CD14-positive monocyte (primary cell): ENCODE measurements around the gene CFAP61. TPM values are rescaled to one million over a fixed set of nuclear protein-coding genes. Genes with fewer than 3 reads are reported as not detected.

Source experiments
- DNase-seq, 3 donors: peaks; one replicate each; pipeline ENCODE4 v3.0.0-alpha.2; 2011 to 2022
- H2AFZ ChIP-seq: 2 replicates; pipeline ENCODE4 v1.6.0; 2012; ENCODE audit warnings: mild to moderate bottlenecking, low read depth, low read length, inconsistent platforms; ENCODE audit not compliant: insufficient read depth, poor library complexity, severe bottlenecking
- H3K27ac ChIP-seq, 2 donors: 1 replicate in 1 of 2; 2 replicates in 1 of 2; pipeline ENCODE4 v1.5.1; 2012 to 2013; ENCODE audit warnings: low read length in 2 of 2, control low read depth in 1 of 2, inconsistent platforms in 1 of 2, low read depth in 1 of 2, mild to moderate bottlenecking in 1 of 2
- H3K27me3 ChIP-seq, 2 donors: one replicate each; pipeline versions ENCODE4 v1.6.0 to v1.6.1; 2011 to 2013; ENCODE audit warnings: low read length in 2 of 2; ENCODE audit not compliant: control insufficient read depth in 2 of 2, insufficient read depth in 2 of 2
- H3K36me3 ChIP-seq, 2 donors: replicated peaks in 1 of 2; 1 replicate in 1 of 2; 2 replicates in 1 of 2; pipeline versions ENCODE4 v1.5.1 to v1.6.1; 2012 to 2013; ENCODE audit warnings: low read length in 2 of 2, control low read depth in 1 of 2, inconsistent platforms in 1 of 2, mild to moderate bottlenecking in 1 of 2; ENCODE audit not compliant: insufficient read depth in 2 of 2, control insufficient read depth in 1 of 2
- H3K4me1 ChIP-seq, 2 donors: 1 replicate in 1 of 2; 2 replicates in 1 of 2; pipeline versions ENCODE4 v1.5.1 to v1.6.1; 2012 to 2013; ENCODE audit warnings: low read length in 2 of 2, control low read depth in 1 of 2, inconsistent platforms in 1 of 2, mild to moderate bottlenecking in 1 of 2, moderate library complexity in 1 of 2; ENCODE audit not compliant: insufficient read depth in 2 of 2, control insufficient read depth in 1 of 2
- H3K4me2 ChIP-seq: replicated peaks from 2 replicates; pipeline ENCODE3; 2012; ENCODE audit warnings: low read length, moderate library complexity, mild to moderate bottlenecking; ENCODE audit not compliant: poor library complexity, severe bottlenecking; ENCODE audit errors: extremely low read depth
- H3K4me3 ChIP-seq, 3 experiments: fragments of 200-600 bp in 1 of 3; sonication (generic) in 1 of 3; replicated peaks in 1 of 3; 1 replicate in 2 of 3; 2 replicates in 1 of 3; pipeline ENCODE4 v1.5.1; 2011 to 2013; ENCODE audit warnings: low read length in 3 of 3, mild to moderate bottlenecking in 3 of 3, control low read depth in 2 of 3, low read depth in 2 of 3, inconsistent platforms in 1 of 3, moderate library complexity in 1 of 3
- H3K79me2 ChIP-seq: 2 replicates; pipeline ENCODE4 v1.6.0; 2012; ENCODE audit warnings: mild to moderate bottlenecking, control low read depth, inconsistent platforms, low read length, moderate library complexity; ENCODE audit not compliant: insufficient read depth
- H3K9ac ChIP-seq: 2 replicates; pipeline ENCODE4 v1.6.0; 2017; ENCODE audit warnings: low read length, mild to moderate bottlenecking; ENCODE audit not compliant: insufficient read depth, poor library complexity, severe bottlenecking
- H3K9me3 ChIP-seq, 2 donors: replicated peaks in 1 of 2; 1 replicate in 1 of 2; 2 replicates in 1 of 2; pipeline versions ENCODE4 v1.5.1 to v1.6.1; 2012 to 2013; ENCODE audit warnings: low read length in 2 of 2, control low read depth in 1 of 2; ENCODE audit not compliant: control insufficient read depth in 1 of 2, insufficient read depth in 1 of 2
- H4K20me1 ChIP-seq: 2 replicates; pipeline ENCODE4 v1.6.0; 2012; ENCODE audit warnings: mild to moderate bottlenecking, low read length, control low read depth, moderate library complexity; ENCODE audit not compliant: insufficient read depth
- H3K27ac Mint-ChIP-seq, 7 donors: one replicate each; pipeline ENCODE4 v1.8.0; 2020; ENCODE audit warnings: mild to moderate bottlenecking in 7 of 7, mixed read lengths in 7 of 7, moderate library complexity in 6 of 7, inconsistent platforms in 2 of 7
- H3K27me3 Mint-ChIP-seq, 3 donors: one replicate each; pipeline ENCODE4 v1.8.0; 2021 to 2022; ENCODE audit warnings: low read depth in 3 of 3, mild to moderate bottlenecking in 3 of 3, mixed read lengths in 3 of 3, moderate library complexity in 3 of 3, inconsistent platforms in 1 of 3
- H3K36me3 Mint-ChIP-seq, 2 donors: one replicate each; pipeline ENCODE4 v1.8.0; 2020; ENCODE audit warnings: mixed read lengths in 2 of 2, inconsistent platforms in 1 of 2, mild to moderate bottlenecking in 1 of 2
- H3K4me1 Mint-ChIP-seq: one replicate; pipeline ENCODE4 v1.8.0; 2020; ENCODE audit warnings: mild to moderate bottlenecking, mixed read lengths
- H3K4me3 Mint-ChIP-seq, 2 donors: one replicate each; pipeline ENCODE4 v1.8.0; 2020; ENCODE audit warnings: mild to moderate bottlenecking in 2 of 2, mixed read lengths in 2 of 2, moderate library complexity in 1 of 2
- H3K9me3 Mint-ChIP-seq, 7 donors: one replicate each; pipeline ENCODE4 v1.8.0; 2020 to 2022; ENCODE audit warnings: mixed read lengths in 7 of 7, mild to moderate bottlenecking in 6 of 7, moderate library complexity in 6 of 7, inconsistent platforms in 2 of 7
- WGBS: methylation state at CpG from one replicate; pipeline ENCODE4 v1.1.5; 2013; ENCODE audit warnings: missing lambda C conversion rate; ENCODE audit not compliant: insufficient coverage; 5-methylcytosine and 5-hydroxymethylcytosine counted together
- intact Hi-C, 2 donors: fragments of 100-400 bp; cut with micrococcal nuclease; formaldehyde crosslinking; loops; one replicate each; pipeline versions ENCODE4 v1.15.0 to v1.15.1; 2023
- polyA plus RNA-seq, 3 donors: library from polyadenylated mRNA; depleted of rRNA in 1 of 3; unstranded in 2 of 3; stranded (reverse) in 1 of 3; fragments of 300-500 nt in 2 of 3; fragments of >200 nt in 1 of 3; fragmentation: Illumina TruSeq in 2 of 3; gene quantifications; 1 replicate in 2 of 3; 2 replicates in 1 of 3; pipeline ENCODE4 v1.2.3, GENCODE V29; 2012 to 2021
- TF ChIP-seq, protein P1 (sequence below): fragments of 200-600 bp; IDR thresholded peaks from one replicate; pipeline ENCODE4 v1.8.0; 2022; ENCODE audit warnings: antibody characterized with exemption, mild to moderate bottlenecking

Gene CFAP61
- polyA plus RNA-seq, 3 donors, result not detected

DNA sequence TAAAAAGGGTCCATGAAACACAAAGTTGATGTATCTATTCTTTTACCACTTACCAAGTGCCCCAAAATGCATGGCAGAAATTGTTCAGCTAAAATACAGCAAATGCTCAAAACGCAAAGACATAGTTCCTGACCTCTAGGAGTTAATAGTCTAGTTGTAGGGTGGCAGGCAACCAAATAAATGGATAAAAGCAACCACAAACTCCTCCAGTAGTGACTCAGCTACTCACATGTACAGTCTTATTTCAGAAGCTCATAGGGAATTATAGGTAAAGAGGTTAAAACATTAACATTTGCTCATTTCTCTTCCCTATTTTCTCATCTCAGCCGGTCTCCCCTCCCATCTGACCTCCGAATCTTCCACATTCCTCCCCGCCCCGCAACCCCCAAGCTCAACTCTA, 171.6 kb downstream of the CFAP61 start:
- Histone ChIP-seq H3K4me2 (no peak overlapping the region), H4K20me1 (no peaks in the 10 kb centered on the region), H3K4me3 (no peak overlapping the region), H3K9me3 (peaks cover 0 to 3% of the 10 kb centered on the region in 2 donors), H2AFZ (no peak overlapping the region), H3K79me2 (no peaks in the 10 kb centered on the region), H3K36me3 (no peaks in the 10 kb centered on the region), H3K27ac (no peak overlapping the region), H3K4me1 (no peaks in the 10 kb centered on the region), H3K27me3 (peaks cover 2 to 15% of the 10 kb centered on the region in 2 donors), H3K9ac (no peak overlapping the region)
- intact Hi-C loops, result no loop called here
- DNase-seq, result no peak
- H3K9me3 Mint-ChIP-seq, result peaks cover 4 to 14% (median 6%) of the 10 kb centered on the region in 7 donors
- H3K27ac Mint-ChIP-seq, result no peak overlapping the region
- TF ChIP-seq, protein P1, sequence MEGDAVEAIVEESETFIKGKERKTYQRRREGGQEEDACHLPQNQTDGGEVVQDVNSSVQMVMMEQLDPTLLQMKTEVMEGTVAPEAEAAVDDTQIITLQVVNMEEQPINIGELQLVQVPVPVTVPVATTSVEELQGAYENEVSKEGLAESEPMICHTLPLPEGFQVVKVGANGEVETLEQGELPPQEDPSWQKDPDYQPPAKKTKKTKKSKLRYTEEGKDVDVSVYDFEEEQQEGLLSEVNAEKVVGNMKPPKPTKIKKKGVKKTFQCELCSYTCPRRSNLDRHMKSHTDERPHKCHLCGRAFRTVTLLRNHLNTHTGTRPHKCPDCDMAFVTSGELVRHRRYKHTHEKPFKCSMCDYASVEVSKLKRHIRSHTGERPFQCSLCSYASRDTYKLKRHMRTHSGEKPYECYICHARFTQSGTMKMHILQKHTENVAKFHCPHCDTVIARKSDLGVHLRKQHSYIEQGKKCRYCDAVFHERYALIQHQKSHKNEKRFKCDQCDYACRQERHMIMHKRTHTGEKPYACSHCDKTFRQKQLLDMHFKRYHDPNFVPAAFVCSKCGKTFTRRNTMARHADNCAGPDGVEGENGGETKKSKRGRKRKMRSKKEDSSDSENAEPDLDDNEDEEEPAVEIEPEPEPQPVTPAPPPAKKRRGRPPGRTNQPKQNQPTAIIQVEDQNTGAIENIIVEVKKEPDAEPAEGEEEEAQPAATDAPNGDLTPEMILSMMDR, result no peak
- H3K4me1 Mint-ChIP-seq, result no peaks in the 10 kb centered on the region
- WGBS, result no CpG with 5 or more reads among the region's 5 CpGs
- no peaks in the 10 kb centered on the region for H3K36me3 Mint-ChIP-seq
- no peak overlapping the region for H3K4me3 Mint-ChIP-seq
- H3K27me3 Mint-ChIP-seq, result peaks cover 5 to 20% (median 16%) of the 10 kb centered on the region in 3 donors

DNA sequence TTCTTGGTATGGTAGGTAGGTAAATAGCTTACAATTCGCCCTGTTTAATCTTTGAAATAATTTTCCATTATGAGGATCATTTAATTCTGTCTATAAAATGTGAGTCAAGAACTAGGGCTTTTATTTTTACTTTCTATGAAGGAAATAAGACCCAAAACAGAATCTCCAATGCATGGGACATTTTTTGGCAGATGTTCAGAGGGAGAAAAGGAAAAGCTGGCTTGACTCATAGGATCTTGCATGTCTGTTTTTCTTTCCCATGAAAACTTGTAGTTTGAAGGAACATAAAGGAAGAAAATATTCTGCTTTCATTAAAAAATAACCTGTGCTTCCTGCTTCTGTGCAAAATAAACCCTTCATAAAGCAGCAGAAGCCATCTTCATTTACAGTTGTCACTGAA, 172.5 kb downstream of the CFAP61 start:
- WGBS, result no CpG with 5 or more reads among the region's 1 CpG
- intact Hi-C loops, result no loop called here
- H3K9ac ChIP-seq, result no peak overlapping the region
- no peaks in the 10 kb centered on the region for H3K4me1 ChIP-seq
- no peak overlapping the region for H3K27ac ChIP-seq
- no peak overlapping the region for H3K4me3 ChIP-seq
- Mint-ChIP-seq H3K27ac (no peak overlapping the region), H3K4me3 (no peak overlapping the region), H3K9me3 (peaks cover 0 to 12% (median 3%) of the 10 kb centered on the region in 7 donors), H3K36me3 (no peaks in the 10 kb centered on the region), H3K27me3 (peaks cover 5 to 20% (median 20%) of the 10 kb centered on the region in 3 donors), H3K4me1 (no peaks in the 10 kb centered on the region)
- no peaks in the 10 kb centered on the region for H3K9me3 ChIP-seq
- H3K79me2 ChIP-seq, result no peaks in the 10 kb centered on the region
- no peak overlapping the region for H3K4me2 ChIP-seq
- DNase-seq, result no peak
- H4K20me1 ChIP-seq, result no peaks in the 10 kb centered on the region
- no peaks in the 10 kb centered on the region for H3K36me3 ChIP-seq
- peaks cover 2 to 15% of the 10 kb centered on the region in 2 donors for H3K27me3 ChIP-seq
- TF ChIP-seq, protein P1, result no peak
- no peak overlapping the region for H2AFZ ChIP-seq
